Adipocyte (in vitro differentiated cells): ENCODE results near the gene BMP4.

Experiments used
- DNase-seq: peaks from one replicate; pipeline ENCODE4 v3.0.0-alpha.2; 2015; ENCODE audit warnings: low read depth
- H3K27me3 ChIP-seq: replicated peaks from 2 replicates; pipeline ENCODE4 v1.7.0; 2013; ENCODE audit warnings: mild to moderate bottlenecking, low read length, moderate library complexity; ENCODE audit not compliant: control insufficient read depth, insufficient read depth
- H3K36me3 ChIP-seq: 2 replicates; pipeline ENCODE4 v1.7.0; 2013; ENCODE audit warnings: low read length, mild to moderate bottlenecking, moderate library complexity; ENCODE audit not compliant: control insufficient read depth, insufficient read depth, severe bottlenecking
- H3K4me1 ChIP-seq: 2 replicates; pipeline ENCODE4 v1.7.0; 2013; ENCODE audit warnings: mild to moderate bottlenecking, low read length, moderate library complexity; ENCODE audit not compliant: control insufficient read depth, insufficient read depth
- H3K4me3 ChIP-seq: 2 replicates; pipeline ENCODE4 v1.7.0; 2013; ENCODE audit warnings: mild to moderate bottlenecking, low read length, moderate library complexity
- H3K9ac ChIP-seq: 2 replicates; pipeline ENCODE4 v1.7.0; 2013; ENCODE audit warnings: mild to moderate bottlenecking, low read length, moderate library complexity
- H3K9me3 ChIP-seq: 2 replicates; pipeline ENCODE4 v1.7.0; 2013; ENCODE audit warnings: mild to moderate bottlenecking, low read length, moderate library complexity; ENCODE audit not compliant: control insufficient read depth

The BMP4 gene

DNA sequence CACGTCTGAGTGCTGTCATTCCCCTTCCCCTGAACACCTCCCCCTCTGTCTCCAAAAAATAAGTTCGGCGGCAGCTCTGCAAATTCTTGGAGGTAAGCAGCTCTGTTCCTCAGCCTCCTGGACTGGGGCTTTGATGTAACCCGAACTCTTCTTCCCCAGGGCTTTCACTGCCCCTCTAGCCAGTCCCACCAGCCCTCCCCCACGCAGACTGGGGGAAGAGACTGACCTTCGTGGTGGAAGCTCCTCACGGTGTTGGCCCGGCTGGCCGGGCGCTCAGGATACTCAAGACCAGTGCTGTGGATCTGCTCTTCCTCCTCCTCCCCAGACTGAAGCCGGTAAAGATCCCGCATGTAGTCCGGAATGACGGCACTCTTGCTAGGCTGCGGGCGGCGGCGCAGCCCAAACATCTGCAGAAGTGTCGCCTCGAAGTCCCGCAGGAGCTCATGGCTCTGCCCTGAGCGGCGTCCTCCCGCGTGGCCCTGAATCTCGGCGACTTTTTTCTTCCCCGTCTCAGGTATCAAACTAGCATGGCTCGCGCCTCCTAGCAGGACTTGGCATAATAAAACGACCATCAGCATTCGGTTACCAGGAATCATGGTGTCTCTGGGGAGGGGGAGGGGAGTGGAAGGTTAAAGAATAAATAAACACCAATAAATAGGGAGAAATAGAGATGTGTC, 4.9 kb downstream of the BMP4 start:
- peaks cover 17% of the 10 kb centered on the region for H3K27me3 ChIP-seq
- H3K9ac ChIP-seq: peak overlapping the region; percentile 42
- peak overlapping the region; percentile 87 for H3K4me3 ChIP-seq
- peaks cover 15% of the 10 kb centered on the region for H3K4me1 ChIP-seq
- DNase-seq: peak; percentile 16
- no peaks in the 10 kb centered on the region for H3K9me3 ChIP-seq
- peaks cover 8% of the 10 kb centered on the region for H3K36me3 ChIP-seq

DNA sequence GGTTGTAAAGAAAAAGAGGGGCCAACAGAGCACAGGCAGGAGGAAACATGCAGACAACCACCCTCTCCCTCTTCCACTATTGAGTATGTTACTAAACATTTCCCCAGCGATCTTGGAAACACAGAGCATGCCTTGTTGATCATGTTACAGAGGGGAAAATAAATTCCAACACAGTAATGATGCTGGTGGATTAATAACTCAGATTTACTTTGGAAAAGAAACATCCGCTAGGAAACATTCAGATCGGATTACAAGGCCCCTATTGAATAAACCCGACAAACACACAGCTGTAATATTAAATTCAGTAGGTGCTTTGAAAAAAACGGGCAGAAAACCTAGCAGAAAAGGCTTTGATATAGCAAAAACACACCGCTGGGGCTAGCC, 5.4 kb downstream of the BMP4 start:
- DNase-seq: peak; percentile 9
- Histone ChIP-seq H3K9me3 (no peaks in the 10 kb centered on the region), H3K27me3 (peaks cover 13% of the 10 kb centered on the region), H3K4me1 (peaks cover 15% of the 10 kb centered on the region), H3K4me3 (peak overlapping the region; percentile 87), H3K36me3 (peaks cover 8% of the 10 kb centered on the region), H3K9ac (no peak overlapping the region)

DNA sequence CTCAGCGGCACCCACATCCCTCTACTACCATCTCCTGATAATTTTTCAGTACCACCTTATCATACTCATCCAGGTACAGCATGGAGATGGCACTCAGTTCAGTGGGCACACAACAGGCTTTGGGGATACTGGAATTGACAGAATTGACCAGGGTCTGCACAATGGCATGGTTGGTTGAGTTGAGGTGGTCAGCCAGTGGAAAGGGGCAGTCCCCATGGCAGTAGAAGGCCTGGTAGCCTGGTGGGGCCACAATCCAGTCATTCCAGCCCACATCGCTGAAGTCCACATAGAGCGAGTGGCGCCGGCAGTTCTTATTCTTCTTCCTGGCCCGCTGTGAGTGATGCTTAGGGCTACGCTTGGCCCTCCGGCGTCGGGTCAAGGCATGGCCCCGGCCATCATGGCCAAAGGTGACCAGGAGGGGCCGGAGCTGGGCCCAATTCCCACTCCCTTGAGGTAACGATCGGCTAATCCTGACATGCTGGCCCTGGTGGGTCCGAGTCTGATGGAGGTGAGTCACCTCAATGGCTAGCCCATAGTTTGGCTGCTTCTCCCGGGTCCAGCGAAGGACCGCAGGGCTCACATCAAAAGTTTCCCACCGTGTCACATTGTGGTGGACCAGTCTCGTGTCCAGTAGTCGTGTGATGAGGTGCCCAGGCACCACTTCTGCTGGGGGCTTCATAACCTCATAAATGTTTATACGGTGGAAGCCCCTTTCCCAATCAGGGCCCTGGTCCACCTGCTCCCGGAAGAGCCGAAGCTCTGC, 6.4 kb downstream of the BMP4 start:
- Histone ChIP-seq H3K4me3 (no peak overlapping the region), H3K36me3 (peaks cover 8% of the 10 kb centered on the region), H3K27me3 (peaks cover 2% of the 10 kb centered on the region), H3K9ac (no peak overlapping the region), H3K4me1 (peaks cover 15% of the 10 kb centered on the region), H3K9me3 (no peaks in the 10 kb centered on the region)
- DNase-seq: no peak

DNA sequence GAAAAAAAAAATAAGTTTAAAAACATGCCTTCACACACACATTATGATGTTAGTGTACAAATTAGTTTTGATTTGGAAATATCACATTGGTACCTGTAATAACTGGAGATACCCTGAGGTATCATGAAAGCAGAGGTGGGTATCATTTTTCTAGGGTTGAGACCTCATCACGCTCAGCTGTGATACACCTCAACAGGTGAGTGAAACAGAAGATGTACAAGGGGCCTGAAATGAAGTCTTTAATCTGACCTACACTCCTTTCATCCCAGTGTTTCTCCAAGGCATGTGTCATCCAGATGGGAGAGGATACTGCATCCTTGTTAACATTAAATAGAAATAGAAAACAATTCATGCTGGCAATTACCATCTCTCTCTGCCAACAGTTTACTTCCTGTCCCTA, 7.4 kb downstream of the BMP4 start:
- no peak for DNase-seq
- no peaks in the 10 kb centered on the region for H3K27me3 ChIP-seq
- peaks cover 15% of the 10 kb centered on the region for H3K4me1 ChIP-seq
- H3K9me3 ChIP-seq: no peaks in the 10 kb centered on the region
- H3K9ac ChIP-seq: no peak overlapping the region
- peaks cover 8% of the 10 kb centered on the region for H3K36me3 ChIP-seq
- H3K4me3 ChIP-seq: no peak overlapping the region

DNA sequence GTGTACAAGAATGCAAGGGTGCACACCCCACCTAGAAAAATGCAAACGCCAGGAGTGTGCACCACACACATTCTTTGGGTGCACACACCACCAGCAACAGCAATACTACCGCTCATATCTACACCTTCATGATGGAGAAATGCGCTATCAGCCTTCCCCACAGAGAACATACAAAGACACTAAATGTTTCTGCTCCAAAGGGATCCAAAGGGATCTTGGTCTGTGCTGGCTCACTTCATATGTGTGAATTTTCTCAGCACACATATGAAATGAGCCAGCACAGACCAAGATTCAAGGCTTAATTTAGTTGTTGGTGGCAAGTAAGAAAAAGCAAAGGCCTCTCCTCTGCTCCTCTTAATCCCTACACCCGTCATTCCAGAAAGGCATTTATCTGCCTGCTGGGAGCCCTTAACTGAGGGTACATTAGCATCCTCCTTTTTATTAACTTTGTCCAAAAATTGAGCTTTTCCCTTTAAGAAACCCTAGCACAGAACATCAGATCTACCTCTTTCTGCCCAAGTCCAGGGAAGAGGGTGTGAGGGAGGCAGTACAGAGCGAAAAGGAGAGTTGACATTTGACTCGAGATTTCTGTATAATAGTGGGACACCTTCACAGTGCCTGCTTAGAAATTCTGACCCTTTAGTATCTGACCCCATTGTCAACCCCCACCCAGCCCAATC, 8.3 kb downstream of the BMP4 start:
- DNase-seq: no peak
- no peaks in the 10 kb centered on the region for H3K27me3 ChIP-seq
- H3K9ac ChIP-seq: no peak overlapping the region
- H3K36me3 ChIP-seq: peaks cover 8% of the 10 kb centered on the region
- H3K4me1 ChIP-seq: peaks cover 15% of the 10 kb centered on the region
- H3K4me3 ChIP-seq: no peak overlapping the region
- no peaks in the 10 kb centered on the region for H3K9me3 ChIP-seq

DNA sequence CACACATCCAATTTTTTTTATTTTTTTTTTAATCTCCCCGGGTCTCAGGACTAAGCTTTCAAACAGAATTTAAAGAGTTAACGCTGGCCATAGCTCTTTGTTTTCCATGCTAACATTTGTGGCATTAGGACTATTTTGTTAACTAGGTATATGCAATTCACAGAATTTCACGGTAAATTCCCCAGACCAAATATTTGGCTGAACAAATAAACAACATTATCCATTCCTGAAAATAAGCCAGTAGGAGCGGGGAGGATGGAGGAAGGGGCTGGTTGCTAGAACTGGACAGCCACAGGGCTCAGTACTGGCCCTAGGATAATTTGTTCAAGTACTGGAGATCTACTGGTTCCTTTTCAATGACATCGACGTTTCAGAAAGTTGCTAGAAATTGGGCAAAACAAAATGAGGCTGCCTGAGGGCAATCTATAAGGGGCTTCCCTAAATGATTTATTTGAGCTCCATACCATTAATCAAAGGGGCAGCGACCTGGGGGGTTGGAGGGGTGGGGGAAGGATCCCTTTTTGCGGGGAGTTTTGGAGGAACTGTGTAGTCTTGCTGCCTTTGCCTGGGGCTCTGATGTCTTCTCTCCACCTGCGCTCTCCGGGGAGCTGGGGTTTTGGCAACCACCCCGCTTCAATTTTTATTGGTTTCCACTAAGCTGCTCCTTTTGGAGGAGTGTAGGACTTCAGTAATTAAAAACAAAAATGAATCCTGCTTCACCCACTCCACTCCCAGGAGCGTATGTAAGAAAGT, 9.0 kb downstream of the BMP4 start:
- H3K27me3 ChIP-seq: no peaks in the 10 kb centered on the region
- H3K4me3 ChIP-seq: no peak overlapping the region
- H3K4me1 ChIP-seq: peaks cover 12% of the 10 kb centered on the region
- H3K9me3 ChIP-seq: no peaks in the 10 kb centered on the region
- H3K36me3 ChIP-seq: peaks cover 8% of the 10 kb centered on the region
- H3K9ac ChIP-seq: no peak overlapping the region
- DNase-seq: peak; percentile 52

DNA sequence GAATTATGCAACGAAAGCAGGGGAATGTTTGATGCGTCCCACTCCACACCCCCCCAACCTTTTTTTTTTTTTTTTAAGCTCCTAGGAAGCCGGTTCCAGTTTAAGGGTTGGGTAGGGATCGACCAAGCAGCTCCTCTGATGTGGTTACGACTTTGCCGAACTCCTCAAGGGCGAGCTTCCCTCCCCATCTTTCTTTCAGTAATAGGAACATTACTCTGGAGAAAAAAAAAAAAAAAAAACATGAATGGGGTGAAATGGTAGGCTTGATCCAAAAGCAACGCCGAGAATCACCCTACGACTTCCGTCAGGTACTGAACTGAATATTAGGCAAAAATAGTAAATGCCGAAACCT, 9.6 kb downstream of the BMP4 start:
- H3K9me3 ChIP-seq: no peaks in the 10 kb centered on the region
- H3K27me3 ChIP-seq: no peaks in the 10 kb centered on the region
- H3K4me3 ChIP-seq: no peak overlapping the region
- H3K36me3 ChIP-seq: peaks cover 8% of the 10 kb centered on the region
- H3K9ac ChIP-seq: no peak overlapping the region
- H3K4me1 ChIP-seq: peaks cover 7% of the 10 kb centered on the region
- no peak for DNase-seq

DNA sequence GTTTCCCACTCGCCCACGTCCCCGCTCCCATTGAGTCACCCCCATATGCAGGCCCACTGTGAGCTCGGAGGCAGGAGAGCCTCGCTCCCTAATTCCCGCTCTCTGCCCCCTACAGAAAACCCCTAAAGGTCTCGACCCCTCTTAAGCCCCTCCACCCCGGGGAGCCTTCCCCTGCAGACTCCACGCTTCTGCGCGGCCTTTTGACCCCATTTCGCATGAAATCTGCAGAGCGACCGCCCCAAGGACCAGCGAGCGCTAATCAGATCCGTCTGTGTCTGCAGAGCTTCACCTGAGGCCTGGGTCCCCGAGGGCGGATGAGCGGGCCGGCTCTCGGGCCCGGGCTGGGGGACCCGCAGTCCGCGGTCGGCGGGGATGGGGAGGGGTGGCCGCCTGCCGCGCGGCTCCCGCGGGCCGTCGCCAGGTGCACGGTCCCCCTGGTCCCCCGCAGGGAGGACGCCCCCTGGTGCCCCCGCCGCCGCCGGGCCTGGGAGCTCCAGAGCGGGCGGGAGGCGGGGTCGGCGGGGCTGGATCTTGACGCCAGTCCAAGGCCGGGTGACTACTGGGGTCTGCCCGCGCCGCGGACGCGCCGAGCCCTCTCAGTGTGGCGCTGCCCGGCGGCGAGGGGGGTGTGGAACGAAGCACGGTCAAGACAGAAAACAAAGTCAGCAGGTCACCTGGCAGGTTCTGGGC, 10.1 kb downstream of the BMP4 start:
- no peak overlapping the region for H3K9ac ChIP-seq
- H3K4me1 ChIP-seq: peaks cover 2% of the 10 kb centered on the region
- no peaks in the 10 kb centered on the region for H3K27me3 ChIP-seq
- H3K9me3 ChIP-seq: no peaks in the 10 kb centered on the region
- DNase-seq: peak; percentile 11
- no peak overlapping the region for H3K4me3 ChIP-seq
- peaks cover 8% of the 10 kb centered on the region for H3K36me3 ChIP-seq

DNA sequence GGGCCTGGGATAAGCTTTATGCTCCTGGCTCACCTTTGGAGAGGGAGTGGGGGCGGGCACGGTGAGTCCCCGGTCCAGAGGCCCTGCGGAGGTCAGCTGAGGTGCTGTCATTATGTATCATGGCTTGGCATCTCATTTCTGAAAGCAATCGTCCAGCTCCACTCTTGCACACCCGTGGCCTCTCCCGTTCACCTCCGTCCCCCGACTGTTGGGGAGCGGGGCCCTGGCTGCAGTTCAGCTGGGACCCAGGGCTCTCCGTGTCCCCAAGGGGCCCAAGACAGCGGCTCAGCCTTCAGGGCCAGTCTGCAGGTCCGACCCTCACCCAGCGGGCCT, 10.6 kb downstream of the BMP4 start:
- no peak for DNase-seq
- peaks cover 8% of the 10 kb centered on the region for H3K36me3 ChIP-seq
- no peak overlapping the region for H3K4me3 ChIP-seq
- no peaks in the 10 kb centered on the region for H3K4me1 ChIP-seq
- H3K9ac ChIP-seq: no peak overlapping the region
- H3K27me3 ChIP-seq: no peaks in the 10 kb centered on the region
- H3K9me3 ChIP-seq: no peaks in the 10 kb centered on the region

DNA sequence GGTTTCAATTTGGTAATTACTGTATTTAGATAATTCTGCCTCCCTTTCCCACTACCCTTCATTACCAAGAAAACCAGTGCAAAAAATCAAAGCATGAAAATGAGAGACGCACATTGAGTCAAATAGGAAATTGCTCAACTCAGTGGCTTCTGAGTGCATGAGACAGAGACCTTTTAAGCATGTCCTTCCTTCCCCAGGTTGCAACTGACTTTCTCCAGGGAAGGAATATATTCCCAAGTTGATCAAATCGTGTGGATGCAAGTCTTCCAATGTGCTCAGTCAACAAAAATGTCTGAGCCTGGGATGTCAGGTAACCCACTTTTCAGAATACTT, 12.9 kb downstream of the BMP4 start:
- H3K4me1 ChIP-seq: no peaks in the 10 kb centered on the region
- H3K4me3 ChIP-seq: no peak overlapping the region
- no peak overlapping the region for H3K9ac ChIP-seq
- no peak for DNase-seq
- H3K36me3 ChIP-seq: no peaks in the 10 kb centered on the region
- no peaks in the 10 kb centered on the region for H3K9me3 ChIP-seq
- H3K27me3 ChIP-seq: no peaks in the 10 kb centered on the region
